Mesenchymal stem cell (in vitro differentiated cells and primary cell): Measurements from ENCODE around the gene PIK3R1.

Experiments
- DNase-seq: peaks from one replicate; pipeline ENCODE4 v3.0.0-alpha.2; 2013
- H2AFZ ChIP-seq: one replicate; pipeline ENCODE4 v1.6.1; 2013; ENCODE audit warnings: low read depth, mild to moderate bottlenecking, control low read depth, inconsistent platforms, low read length, moderate library complexity
- H2AK5ac ChIP-seq: 2 replicates; pipeline ENCODE4 v1.6.1; 2013; ENCODE audit warnings: low read length, moderate library complexity, mild to moderate bottlenecking, inconsistent platforms; ENCODE audit not compliant: severe bottlenecking
- H2BK120ac ChIP-seq: one replicate; pipeline ENCODE4 v1.6.1; 2013; ENCODE audit warnings: low read depth, mild to moderate bottlenecking, inconsistent platforms, low read length, moderate library complexity
- H2BK12ac ChIP-seq, 2 experiments: one replicate each; pipeline ENCODE4 v1.6.1; 2013; ENCODE audit warnings: inconsistent platforms in 2 of 2, low read length in 2 of 2, mild to moderate bottlenecking in 2 of 2, moderate library complexity in 2 of 2, control low read depth in 1 of 2
- H2BK15ac ChIP-seq: one replicate; pipeline ENCODE4 v1.6.1; 2013; ENCODE audit warnings: mild to moderate bottlenecking, low read depth, inconsistent platforms; ENCODE audit not compliant: poor library complexity, severe bottlenecking
- H2BK5ac ChIP-seq: 2 replicates; pipeline ENCODE4 v1.6.1; 2013; ENCODE audit warnings: low read depth, mild to moderate bottlenecking, low read length, control low read depth, inconsistent platforms; ENCODE audit not compliant: poor library complexity, severe bottlenecking
- H3K14ac ChIP-seq, 2 experiments: one replicate each; pipeline ENCODE4 v1.6.1; 2013; ENCODE audit warnings: inconsistent platforms in 2 of 2, low read length in 2 of 2, control low read depth in 1 of 2, mild to moderate bottlenecking in 1 of 2, moderate library complexity in 1 of 2
- H3K18ac ChIP-seq, 2 experiments: one replicate each; pipeline ENCODE4 v1.6.1; 2013; ENCODE audit warnings: inconsistent platforms in 2 of 2, low read length in 2 of 2, control low read depth in 1 of 2, low read depth in 1 of 2, mild to moderate bottlenecking in 1 of 2
- H3K23ac ChIP-seq, 2 experiments: one replicate each; pipeline ENCODE4 v1.6.1; 2013; ENCODE audit warnings: inconsistent platforms in 2 of 2, low read length in 2 of 2, mild to moderate bottlenecking in 2 of 2, moderate library complexity in 2 of 2, control low read depth in 1 of 2
- H3K27ac ChIP-seq: 2 replicates; pipeline ENCODE4 v1.5.1; 2013; ENCODE audit warnings: mild to moderate bottlenecking, moderate library complexity, low read length, control low read depth, inconsistent platforms; ENCODE audit not compliant: poor library complexity, severe bottlenecking
- H3K27me3 ChIP-seq, 2 experiments: 2 replicates each; pipeline versions ENCODE4 v1.6.1 to v1.7.0; 2013; ENCODE audit warnings: low read length in 2 of 2, mild to moderate bottlenecking in 2 of 2, moderate library complexity in 2 of 2, control low read depth in 1 of 2, inconsistent platforms in 1 of 2; ENCODE audit not compliant: control insufficient read depth in 1 of 2, insufficient read depth in 1 of 2
- H3K36me3 ChIP-seq, 2 experiments: 2 replicates each; pipeline versions ENCODE4 v1.6.1 to v1.7.0; 2013; ENCODE audit warnings: low read length in 2 of 2, control low read depth in 1 of 2, inconsistent platforms in 1 of 2, low read depth in 1 of 2, mild to moderate bottlenecking in 1 of 2; ENCODE audit not compliant: insufficient read depth in 2 of 2, control insufficient read depth in 1 of 2
- H3K4ac ChIP-seq, 2 experiments: one replicate each; pipeline ENCODE4 v1.6.1; 2013; ENCODE audit warnings: inconsistent platforms in 2 of 2, low read length in 2 of 2, mild to moderate bottlenecking in 2 of 2, moderate library complexity in 2 of 2, control low read depth in 1 of 2, low read depth in 1 of 2
- H3K4me1 ChIP-seq: 2 replicates; pipeline ENCODE4 v1.6.1; 2013; ENCODE audit warnings: low read depth, low read length, control low read depth; ENCODE audit not compliant: control insufficient read depth, insufficient read depth
- H3K4me2 ChIP-seq: 2 replicates; pipeline ENCODE4 v1.6.1; 2013; ENCODE audit warnings: low read length, mild to moderate bottlenecking, inconsistent platforms; ENCODE audit not compliant: poor library complexity, severe bottlenecking
- H3K4me3 ChIP-seq, 2 experiments: 2 replicates each; pipeline versions ENCODE4 v1.5.1 to v1.7.0; 2013; ENCODE audit warnings: low read length in 2 of 2, mild to moderate bottlenecking in 2 of 2, control low read depth in 1 of 2, low read depth in 1 of 2; ENCODE audit not compliant: insufficient read depth in 1 of 2
- H3K79me1 ChIP-seq: replicated peaks from 2 replicates; pipeline ENCODE4 v1.6.1; 2013; ENCODE audit warnings: mild to moderate bottlenecking, control low read depth, low read length, inconsistent platforms; ENCODE audit not compliant: poor library complexity, severe bottlenecking
- H3K9ac ChIP-seq: 2 replicates; pipeline ENCODE4 v1.7.0; 2013; ENCODE audit warnings: mild to moderate bottlenecking, low read length, moderate library complexity
- H3K9me3 ChIP-seq: 2 replicates; pipeline ENCODE4 v1.7.0; 2013; ENCODE audit warnings: mild to moderate bottlenecking, low read length; ENCODE audit not compliant: control insufficient read depth
- H4K8ac ChIP-seq: one replicate; pipeline ENCODE4 v1.6.1; 2013; ENCODE audit warnings: inconsistent platforms, mild to moderate bottlenecking, low read length, moderate library complexity
- H4K91ac ChIP-seq: one replicate; pipeline ENCODE4 v1.6.1; 2013; ENCODE audit warnings: mild to moderate bottlenecking, low read length, inconsistent platforms
- WGBS: methylation state at CpG from one replicate; pipeline ENCODE4 v1.1.7; 2013; ENCODE audit warnings: mixed read lengths; 5-methylcytosine and 5-hydroxymethylcytosine counted together

The PIK3R1 gene

GRCh38 chr5:68343421-68343826, 127.9 kb downstream of the PIK3R1 start:
- H3K4me3 ChIP-seq = no peak overlapping the region
- peaks cover 6% of the 10 kb centered on the region for H3K4me1 ChIP-seq
- WGBS = 87% methylated on average over 5 of the region's 5 CpGs
- H3K36me3 ChIP-seq = no peaks in the 10 kb centered on the region
- H2BK5ac ChIP-seq = no peak overlapping the region
- H2BK12ac ChIP-seq = peak overlapping the region in 1 of 2 experiments; percentile 11
- no peaks in the 10 kb centered on the region for H3K27me3 ChIP-seq
- H3K4ac ChIP-seq = no peak overlapping the region
- H3K9ac ChIP-seq = no peak overlapping the region
- no peak overlapping the region for H4K91ac ChIP-seq
- H3K14ac ChIP-seq = no peak overlapping the region
- no peaks in the 10 kb centered on the region for H3K9me3 ChIP-seq
- H3K23ac ChIP-seq = no peak overlapping the region
- no peaks in the 10 kb centered on the region for H3K79me1 ChIP-seq
- peak overlapping the region in 1 of 2 experiments; percentile 24 for H3K18ac ChIP-seq
- H2AFZ ChIP-seq = no peak overlapping the region
- no peak overlapping the region for H2BK120ac ChIP-seq
- peak; percentile 74 for DNase-seq
- H2BK15ac ChIP-seq = no peak overlapping the region
- H2AK5ac ChIP-seq = no peak overlapping the region
- H3K27ac ChIP-seq = no peak overlapping the region
- H4K8ac ChIP-seq = no peak overlapping the region
- H3K4me2 ChIP-seq = no peak overlapping the region

- no peak overlapping the region for H3K4ac ChIP-seq
- H3K14ac ChIP-seq = no peak overlapping the region
- no peak overlapping the region for H2BK5ac ChIP-seq
- H4K8ac ChIP-seq = no peak overlapping the region
- no peak overlapping the region for H3K18ac ChIP-seq
- H2BK120ac ChIP-seq = no peak overlapping the region
- no peaks in the 10 kb centered on the region for H3K27me3 ChIP-seq
- no peaks in the 10 kb centered on the region for H3K79me1 ChIP-seq
- no peak overlapping the region for H2AFZ ChIP-seq
- no peak overlapping the region for H3K27ac ChIP-seq
- H3K4me1 ChIP-seq = peaks cover 6% of the 10 kb centered on the region
- no peaks in the 10 kb centered on the region for H3K9me3 ChIP-seq
- H4K91ac ChIP-seq = no peak overlapping the region
- H2AK5ac ChIP-seq = no peak overlapping the region
- peak; percentile 51 for DNase-seq
- H3K23ac ChIP-seq = no peak overlapping the region
- WGBS = 56% methylated on average over 3 of the region's 4 CpGs
- no peak overlapping the region for H2BK15ac ChIP-seq
- peak overlapping the region in 1 of 2 experiments; percentile 80 for H2BK12ac ChIP-seq
- H3K9ac ChIP-seq = no peak overlapping the region
- H3K36me3 ChIP-seq = no peaks in the 10 kb centered on the region
- no peak overlapping the region for H3K4me2 ChIP-seq
- H3K4me3 ChIP-seq = no peak overlapping the region
These were observed 129.0 kb downstream of the PIK3R1 start for GRCh38 chr5:68344447-68345111.

- Histone ChIP-seq H3K9me3 (no peaks in the 10 kb centered on the region), H2AFZ (no peak overlapping the region), H3K4me2 (no peak overlapping the region), H4K8ac (no peak overlapping the region), H3K18ac (no peak overlapping the region), H3K36me3 (no peaks in the 10 kb centered on the region), H2BK15ac (no peak overlapping the region), H4K91ac (no peak overlapping the region), H3K4me1 (peaks cover 6% of the 10 kb centered on the region), H3K14ac (no peak overlapping the region), H2BK5ac (no peak overlapping the region), H3K27ac (no peak overlapping the region), H3K4ac (no peak overlapping the region), H3K23ac (no peak overlapping the region), H3K27me3 (no peaks in the 10 kb centered on the region), H3K79me1 (no peaks in the 10 kb centered on the region), H2BK12ac (no peak overlapping the region), H3K9ac (no peak overlapping the region), H3K4me3 (no peak overlapping the region), H2AK5ac (no peak overlapping the region), H2BK120ac (no peak overlapping the region)
- WGBS = 100% methylated on average over 2 of the region's 3 CpGs
- DNase-seq = no peak
These were observed 129.6 kb downstream of the PIK3R1 start for GRCh38 chr5:68345171-68345570.

- Histone ChIP-seq H3K4me1 (peaks cover 6% of the 10 kb centered on the region), H3K36me3 (no peaks in the 10 kb centered on the region), H2BK12ac (no peak overlapping the region), H2BK5ac (no peak overlapping the region), H3K27ac (no peak overlapping the region), H3K27me3 (no peaks in the 10 kb centered on the region), H4K91ac (no peak overlapping the region), H3K23ac (no peak overlapping the region), H4K8ac (no peak overlapping the region), H3K79me1 (no peaks in the 10 kb centered on the region), H3K18ac (no peak overlapping the region), H2AK5ac (no peak overlapping the region), H3K9me3 (no peaks in the 10 kb centered on the region), H3K9ac (no peak overlapping the region), H2AFZ (no peak overlapping the region), H2BK15ac (no peak overlapping the region), H3K4me3 (no peak overlapping the region), H3K4ac (no peak overlapping the region), H2BK120ac (no peak overlapping the region), H3K4me2 (no peak overlapping the region), H3K14ac (no peak overlapping the region)
- DNase-seq = no peak
- WGBS = no CpG with 5 or more reads among the region's 1 CpG
These were observed 130.0 kb downstream of the PIK3R1 start for GRCh38 chr5:68345582-68345981.
